A549 (cell line): ENCODE results near the gene PRIMA1.

Experiments
- CEBPB ChIP-seq, 2 experiments: fragments of >200 bp in 1 of 2; sonication (Bioruptor Twin) in 1 of 2; formaldehyde crosslinking in 1 of 2; IDR thresholded peaks; 2 replicates each; pipeline ENCODE4 v1.6.1; 2012 to 2016
- EP300 ChIP-seq, 2 experiments: fragments of >200 bp; sonication (Bioruptor Twin); formaldehyde crosslinking; IDR thresholded peaks; 2 replicates in 1 of 2; 3 replicates in 1 of 2; pipeline ENCODE4 v1.6.1; 2016 to 2017
- POLR2A ChIP-seq: IDR thresholded peaks from 2 replicates; pipeline ENCODE4 v1.6.1; 2012; ENCODE audit warnings: mild to moderate bottlenecking, low read length
- RAD21 ChIP-seq, 2 experiments: fragments of >200 bp in 1 of 2; sonication (Bioruptor Twin) in 1 of 2; formaldehyde crosslinking in 1 of 2; IDR thresholded peaks in 1 of 2; conservative IDR thresholded peaks in 1 of 2; 2 replicates in 1 of 2; 3 replicates in 1 of 2; pipeline ENCODE4 v1.6.1; 2012 to 2018; ENCODE audit warnings: inconsistent platforms in 1 of 2
- RCOR1 ChIP-seq: fragments of 150-350 bp; IDR thresholded peaks from 2 replicates; pipeline ENCODE4 v1.6.1; 2014; ENCODE audit warnings: antibody characterized with exemption, low read length, low read depth
- REST ChIP-seq: fragments of 200-600 bp; sonication (generic); IDR thresholded peaks from 2 replicates; pipeline ENCODE4 v1.6.1; 2016; ENCODE audit warnings: antibody characterized with exemption, mild to moderate bottlenecking, moderate library complexity
- RNF2 ChIP-seq: fragments of 200-600 bp; sonication (generic); IDR thresholded peaks from 2 replicates; pipeline ENCODE4 v1.6.1; 2016; ENCODE audit warnings: low read depth, mild to moderate bottlenecking, antibody characterized with exemption, moderate library complexity, borderline replicate concordance
- TF ChIP-seq, protein P1 (sequence below): fragments of 450-650 bp; IDR thresholded peaks from 2 replicates; pipeline ENCODE4 v1.6.1; 2014; ENCODE audit warnings: antibody characterized with exemption

GRCh38 chr14:93685121-93685895 is 103.0 kb downstream of the PRIMA1 start:
- TF ChIP-seq RCOR1 (no peak), CEBPB (IDR thresholded peaks at IDR 0.05) (no peak), REST (no peak), POLR2A (no peak), RNF2 (no peak), RAD21 (conservative IDR thresholded peaks at IDR 0.05 in 1 of 2, IDR thresholded peaks at IDR 0.05 in 1 of 2) (no peak), EP300 (IDR thresholded peaks at IDR 0.05) (no peak)
- TF ChIP-seq, protein P1, sequence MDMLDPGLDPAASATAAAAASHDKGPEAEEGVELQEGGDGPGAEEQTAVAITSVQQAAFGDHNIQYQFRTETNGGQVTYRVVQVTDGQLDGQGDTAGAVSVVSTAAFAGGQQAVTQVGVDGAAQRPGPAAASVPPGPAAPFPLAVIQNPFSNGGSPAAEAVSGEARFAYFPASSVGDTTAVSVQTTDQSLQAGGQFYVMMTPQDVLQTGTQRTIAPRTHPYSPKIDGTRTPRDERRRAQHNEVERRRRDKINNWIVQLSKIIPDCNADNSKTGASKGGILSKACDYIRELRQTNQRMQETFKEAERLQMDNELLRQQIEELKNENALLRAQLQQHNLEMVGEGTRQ: no peak
